ENCODE results near the gene ITPA.

ITPA gene

DNA sequence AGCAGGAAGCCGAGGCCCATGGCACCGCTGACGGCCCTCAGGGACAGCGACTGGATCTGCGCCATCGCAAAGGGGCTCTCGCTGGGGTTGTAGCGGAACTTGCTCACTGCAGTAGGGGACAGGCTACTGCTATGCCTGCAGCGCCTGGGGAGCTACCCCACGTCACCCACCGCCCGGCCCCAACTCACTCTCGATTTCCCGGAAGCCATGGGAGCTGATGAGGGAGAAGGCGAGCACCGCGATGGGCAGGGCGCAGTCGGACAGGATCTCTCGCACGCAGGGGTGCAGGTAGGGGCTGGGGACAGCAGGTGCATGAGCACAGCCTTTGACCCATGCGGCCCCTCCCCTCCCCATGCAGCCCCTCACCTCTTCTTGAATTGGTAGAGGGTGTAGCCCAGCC lies 19.9 kb downstream of the ITPA start:
- no peak for DNase-seq

GRCh38 chr20:3229798-3230197 lies 20.5 kb downstream of the ITPA start:
- DNase-seq = no peak

DNA sequence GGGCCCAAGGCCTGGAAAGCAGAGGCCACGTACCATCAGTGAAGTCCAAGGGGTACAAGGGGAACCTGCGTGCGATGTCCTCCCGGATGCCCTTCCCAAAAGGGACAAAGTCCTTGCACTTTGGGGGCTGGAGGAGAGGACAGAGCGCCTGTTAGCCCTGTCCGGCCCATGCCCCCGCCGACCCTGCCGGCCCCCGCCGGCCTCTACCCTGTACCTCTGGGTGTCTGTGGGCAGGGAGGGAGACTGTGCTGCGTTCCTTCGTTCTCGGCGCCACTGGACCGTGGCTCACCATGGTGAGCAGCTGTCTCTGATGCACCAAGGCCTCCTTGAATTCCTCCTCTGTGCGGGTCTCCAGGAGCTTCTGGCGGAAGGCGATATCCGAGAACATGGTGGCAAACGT lies 21.8 kb downstream of the ITPA start:
- no peak for DNase-seq

- no peak for DNase-seq
Observed at GRCh38 chr20:3231889-3232588, 22.7 kb downstream of the ITPA start.

DNA sequence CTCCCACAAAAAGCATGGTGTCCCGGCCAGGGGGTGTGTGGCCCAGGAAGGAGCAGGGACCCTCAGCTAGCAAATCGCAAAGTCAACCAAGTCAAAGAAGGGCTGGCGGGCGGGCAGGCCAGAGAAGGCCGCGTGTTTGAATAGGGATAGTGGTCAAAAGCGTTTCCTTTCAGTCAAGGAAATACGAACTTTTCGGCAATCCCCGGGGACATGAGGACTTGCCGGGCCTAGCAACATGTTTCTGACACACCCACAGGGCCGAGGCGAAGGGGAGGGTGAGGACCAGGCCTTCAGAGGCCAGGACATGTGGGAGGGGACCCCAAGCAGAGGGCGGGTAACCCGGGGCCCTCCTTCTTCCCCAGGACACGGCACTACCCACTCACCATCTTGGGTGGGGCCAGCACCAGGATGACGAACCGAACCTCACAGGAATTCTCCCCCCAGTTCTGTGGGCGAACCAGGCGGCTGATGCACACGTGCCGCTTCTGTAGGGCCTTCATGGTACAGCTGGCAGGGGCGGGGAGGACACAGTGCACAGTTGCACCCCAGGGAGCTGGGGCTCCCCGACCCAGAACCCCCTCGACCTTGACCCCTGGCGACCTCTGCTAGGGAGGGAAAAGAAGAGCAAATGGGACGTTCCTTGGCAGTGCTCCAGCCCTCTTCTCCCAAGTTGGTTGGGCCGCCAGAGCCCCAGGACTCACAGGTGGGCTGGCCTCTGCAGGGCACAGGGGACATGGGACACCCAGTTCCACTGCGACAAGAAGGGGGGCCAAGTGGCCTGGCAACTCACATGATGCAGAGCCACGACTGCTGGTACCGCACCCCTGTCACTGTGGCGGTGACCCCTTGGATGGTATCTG lies 24.1 kb downstream of the ITPA start:
- DNase-seq = no peak

DNA sequence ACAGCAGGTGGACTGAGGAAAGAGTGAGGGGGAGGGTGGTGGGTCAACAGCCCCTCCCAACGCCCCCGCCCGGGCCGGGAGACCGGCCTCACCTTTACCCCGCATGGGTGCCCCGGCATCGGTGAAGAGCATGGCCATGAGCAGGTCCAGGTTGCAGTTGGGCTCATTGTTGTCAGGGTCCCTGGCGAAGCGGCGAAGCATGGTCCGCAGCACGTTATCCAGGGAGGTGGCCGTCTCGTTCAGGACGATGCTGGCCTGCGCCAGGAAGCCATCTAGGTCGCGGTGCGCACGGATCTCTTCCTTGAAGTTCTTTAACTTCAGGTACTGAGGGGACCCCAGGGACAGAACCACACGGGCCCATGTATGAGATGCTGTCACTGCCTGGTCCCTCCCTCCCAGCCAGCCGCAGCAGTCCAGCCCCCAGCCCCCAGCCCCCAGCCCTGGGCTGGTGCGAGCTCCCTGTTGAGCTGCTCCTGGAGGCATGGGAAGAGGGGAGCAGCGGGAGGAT lies 24.7 kb downstream of the ITPA start:
- no peak for DNase-seq

DNA sequence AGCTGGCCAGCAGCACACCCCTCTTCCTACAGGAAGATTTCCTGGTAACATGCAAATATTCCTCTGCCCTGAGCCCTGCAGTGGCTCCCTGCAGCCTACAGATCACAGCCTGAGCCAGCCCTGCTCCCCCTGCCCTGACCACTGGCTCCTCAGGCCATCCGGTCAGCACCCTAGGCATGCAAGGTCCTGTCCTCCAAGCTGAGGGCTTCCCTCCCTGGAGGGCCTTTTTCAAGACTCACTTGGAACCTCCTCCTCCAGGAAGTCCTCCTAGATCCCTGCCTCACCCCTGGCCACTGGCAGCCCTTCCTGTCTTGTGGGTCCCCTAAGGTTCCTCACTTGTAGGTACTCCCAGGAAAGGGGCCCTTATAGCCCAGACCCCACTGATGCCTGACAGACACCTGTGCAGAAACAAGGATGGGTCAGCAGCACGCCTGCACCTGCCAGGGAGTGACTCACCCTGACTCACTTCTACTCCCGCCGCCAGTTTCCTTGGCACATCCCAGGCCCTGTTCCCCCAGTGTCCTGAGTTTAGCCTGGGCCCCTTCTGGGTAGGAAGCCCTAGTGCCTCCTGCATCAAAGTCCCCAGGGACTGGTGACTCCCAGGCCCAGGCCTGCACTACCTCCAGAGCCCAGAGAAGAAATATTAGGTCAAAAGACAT lies 26.5 kb downstream of the ITPA start:
- DNase-seq = no peak

GRCh38 chr20:3237011-3237957 lies 28.0 kb downstream of the ITPA start:
- no peak for DNase-seq

- no peak for DNase-seq
Observed at GRCh38 chr20:3237958-3238615, 28.8 kb downstream of the ITPA start.

DNA sequence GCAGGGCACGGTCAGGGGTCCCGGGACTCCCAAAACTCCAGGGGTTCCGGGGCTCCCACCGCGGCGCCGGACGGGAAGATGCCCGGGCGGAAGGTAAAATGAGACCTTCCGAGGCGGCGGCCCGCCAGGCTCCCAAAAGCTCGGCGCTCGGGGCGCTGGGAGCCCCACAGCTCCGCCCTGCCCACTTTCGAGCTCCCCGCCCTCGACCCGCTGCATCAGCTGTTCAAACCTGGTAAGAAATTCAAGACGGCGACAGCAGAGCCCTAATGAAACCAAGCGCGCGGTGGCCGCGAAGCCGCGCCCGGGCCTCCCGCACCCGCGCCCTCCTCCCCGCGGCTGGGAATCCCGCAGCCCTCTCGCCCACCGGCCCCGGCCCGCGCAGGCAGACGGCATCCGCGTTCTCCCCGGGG lies 29.3 kb downstream of the ITPA start:
- DNase-seq = peak; percentile 24 to 30

DNA sequence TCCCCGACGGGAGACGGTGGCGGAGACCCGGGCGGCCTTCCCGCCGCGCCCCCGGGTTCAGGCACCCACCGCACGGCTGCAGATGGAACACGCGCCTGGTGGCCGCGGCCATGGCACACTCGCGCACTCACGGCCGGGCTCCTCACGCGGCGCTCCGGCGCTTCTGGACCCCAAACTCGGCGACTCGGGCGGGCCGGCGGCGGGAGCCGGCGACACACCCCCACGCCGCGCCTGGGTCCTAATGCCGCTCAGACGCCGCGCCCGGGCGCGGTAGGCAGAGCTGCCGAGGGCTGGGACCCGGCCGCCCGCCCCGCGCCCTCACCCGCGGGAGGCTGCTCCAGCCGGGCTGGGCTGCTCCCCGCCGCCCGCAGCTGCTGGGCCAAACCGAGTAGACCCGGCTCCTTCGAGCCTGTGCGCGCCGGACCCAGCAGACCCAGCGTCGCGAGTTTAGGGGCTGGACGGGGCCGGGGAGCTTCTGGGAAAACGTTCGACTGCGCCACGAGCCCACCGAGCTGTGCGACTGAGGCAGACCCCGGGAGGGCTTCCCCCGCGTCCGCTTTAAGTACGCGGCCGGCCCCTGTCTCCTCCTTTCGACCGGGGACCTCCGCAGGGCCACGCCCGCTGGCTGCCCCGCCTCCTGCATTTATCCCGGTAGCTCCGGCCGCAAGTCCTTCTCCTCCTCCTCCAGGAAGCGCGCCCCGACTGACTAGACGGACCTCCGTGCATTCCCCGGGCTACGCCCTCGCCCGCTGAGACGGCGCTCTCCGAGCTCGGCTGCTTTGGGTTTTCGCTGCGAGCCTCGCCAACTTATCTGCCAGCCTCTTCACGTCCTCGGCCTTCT lies 29.9 kb downstream of the ITPA start, which contains the start of gene SLC4A11:
Gene SLC4A11, minus strand, starts transcription at position 165 of the 841 bp plus-strand sequence. Its CDS starts 53 bp downstream, at position 112.
- DNase-seq = peak; percentile 27 to 32

DNA sequence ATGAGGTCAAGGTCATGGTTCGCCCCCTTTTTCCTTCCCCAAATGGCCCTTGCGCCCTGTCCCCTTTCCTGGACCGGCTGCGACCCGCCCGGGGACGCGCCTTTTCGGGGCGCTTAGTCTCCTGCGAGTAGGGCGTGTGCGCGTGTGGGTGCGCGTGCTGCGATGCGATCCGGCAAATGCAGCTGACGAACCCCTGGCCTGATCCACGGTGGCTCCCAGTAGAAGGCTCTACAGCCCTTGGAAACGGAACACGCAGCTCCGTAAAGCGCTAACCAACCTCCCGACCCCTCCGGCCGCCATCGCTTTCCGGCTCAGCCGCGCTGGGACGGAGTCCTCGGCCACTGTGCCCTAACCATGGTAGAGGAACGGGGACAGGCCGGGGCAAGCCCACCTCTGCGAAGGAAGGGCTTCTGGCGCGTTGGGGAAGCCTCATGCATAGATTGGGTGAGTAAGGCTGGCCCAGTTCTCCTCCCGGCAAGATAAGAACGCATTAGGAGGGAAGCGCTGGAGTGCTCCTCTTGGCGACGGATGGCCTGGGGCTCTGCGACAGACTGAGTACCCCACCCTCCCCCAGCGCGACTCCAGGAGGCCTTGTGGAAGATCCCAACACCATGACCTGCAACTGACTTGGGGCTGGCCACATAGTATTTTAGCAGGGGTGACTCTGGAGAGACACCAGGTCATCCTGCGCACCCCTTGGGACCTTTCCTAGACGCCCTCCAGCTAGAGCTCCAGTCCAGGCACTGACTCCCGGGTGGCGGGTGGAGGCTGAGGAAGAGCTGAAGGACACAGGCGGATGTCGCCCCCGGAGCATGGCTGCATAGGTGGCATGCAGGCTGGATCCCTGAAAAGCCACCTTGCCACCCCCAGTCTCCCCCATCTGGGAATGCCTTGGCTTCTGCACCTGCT lies 30.8 kb downstream of the ITPA start:
- no peak for DNase-seq

DNA sequence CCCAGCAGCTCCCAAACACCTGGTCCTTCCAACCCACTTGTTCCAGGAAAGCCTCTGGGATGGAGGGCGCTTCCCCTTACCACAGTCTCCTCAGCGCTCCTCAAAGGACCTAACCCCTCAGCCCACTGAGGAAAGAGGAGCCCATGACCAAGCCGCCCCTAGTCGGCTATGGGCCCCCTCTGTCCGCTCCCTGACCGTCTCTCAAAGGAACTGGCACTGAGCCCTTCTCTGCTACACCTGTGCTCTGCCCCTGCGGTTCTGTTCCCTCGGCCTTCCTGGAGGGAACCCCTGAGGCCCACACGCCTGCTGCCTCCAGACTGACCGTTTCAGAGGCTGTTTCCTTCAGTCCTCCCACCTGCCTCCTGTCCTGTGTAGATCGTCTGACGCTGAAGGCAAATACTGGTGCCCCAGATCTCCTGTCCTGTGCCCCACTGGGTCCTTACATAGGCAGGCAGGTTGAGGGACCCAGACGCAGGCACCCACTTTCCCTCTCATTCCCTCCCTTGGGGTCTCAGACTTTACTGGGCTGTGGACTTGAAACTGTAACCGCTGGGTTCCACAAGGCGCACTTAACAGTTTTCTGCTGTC lies 31.6 kb downstream of the ITPA start:
- DNase-seq = no peak

DNA sequence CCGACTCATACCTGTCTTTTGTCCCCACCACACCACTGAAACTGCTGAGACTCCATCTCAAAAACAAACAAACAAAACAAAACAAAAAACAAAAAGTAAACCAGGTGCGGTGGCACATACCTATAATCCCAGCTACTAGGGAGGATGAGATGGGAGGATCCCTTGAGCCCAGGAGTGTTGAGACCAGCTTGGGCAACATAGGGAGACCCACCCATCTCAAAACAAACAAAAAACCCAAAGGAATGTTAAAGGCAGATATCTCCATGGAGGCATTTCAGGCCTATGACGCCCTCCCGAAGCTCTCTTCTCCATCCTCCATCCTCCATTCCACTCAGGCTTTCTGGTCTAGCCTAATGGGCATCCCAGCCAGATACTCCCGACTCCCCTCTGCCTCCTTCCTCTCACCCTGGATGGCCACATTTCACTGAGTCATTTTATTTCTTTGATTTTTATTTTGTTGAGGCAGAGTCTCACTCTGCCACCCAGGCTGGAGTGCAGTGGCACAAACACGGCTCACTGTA lies 32.9 kb downstream of the ITPA start:
- DNase-seq = no peak

DNA sequence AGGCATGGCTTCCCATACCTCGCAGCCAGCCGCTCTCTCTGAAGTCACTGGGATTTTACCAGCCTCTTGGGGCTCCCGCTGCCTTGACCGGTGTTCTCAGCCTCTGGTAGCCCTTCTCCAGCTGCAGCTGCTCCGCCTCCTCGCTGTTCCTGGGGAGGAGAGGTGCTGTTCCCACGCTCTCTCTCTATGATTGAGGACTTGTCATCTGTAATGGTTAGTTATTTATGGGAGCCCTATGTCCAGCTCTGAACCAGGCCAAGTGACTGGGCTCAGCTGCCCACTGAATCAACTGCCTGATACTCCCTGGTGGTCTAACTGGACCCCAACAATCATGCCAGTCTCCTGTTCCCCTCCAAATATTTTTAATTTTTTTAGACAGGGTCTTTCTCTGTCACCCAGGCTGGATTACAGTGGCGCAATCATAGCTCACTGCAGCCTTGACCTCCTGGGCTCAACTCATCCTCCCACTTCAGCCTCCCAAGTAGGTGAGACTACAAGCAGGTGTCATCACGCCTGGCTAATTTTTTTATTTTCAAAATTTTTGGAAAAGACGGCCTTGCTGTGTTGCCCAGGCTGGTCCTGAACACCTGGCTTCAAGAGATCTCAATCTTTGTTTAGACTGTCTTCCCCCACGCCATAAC lies 34.5 kb downstream of the ITPA start:
- DNase-seq = no peak

GRCh38 chr20:3244613-3245012 lies 35.3 kb downstream of the ITPA start:
- DNase-seq = no peak

GRCh38 chr20:3245156-3245555 lies 35.9 kb downstream of the ITPA start:
- no peak for DNase-seq

DNA sequence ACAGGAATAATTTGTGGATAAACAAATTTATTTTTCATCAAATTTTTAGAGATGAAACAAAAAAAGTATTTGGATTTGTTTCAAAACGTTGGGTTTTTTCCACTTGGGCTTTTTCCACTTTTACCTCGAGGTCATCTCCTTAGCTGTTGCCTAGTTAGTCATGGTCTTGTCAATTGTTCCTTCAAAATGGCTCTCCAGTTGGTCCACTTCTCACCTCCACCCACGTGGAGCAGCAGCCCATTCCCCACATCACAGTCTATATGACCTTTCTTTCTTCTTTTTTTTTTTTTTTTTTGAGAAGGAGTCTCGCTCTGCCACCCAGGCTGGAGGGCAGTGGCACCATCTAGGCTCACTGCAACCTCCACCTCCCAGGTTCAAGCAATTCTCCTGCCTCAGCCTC lies 36.4 kb downstream of the ITPA start:
- DNase-seq = no peak
